ENCODE measurements around the gene NPR1. TPM values are rescaled to one million over a fixed set of nuclear protein-coding genes. Genes with fewer than 3 reads are reported as not detected.

NPR1 gene
- total RNA-seq, 1 experiment from 2014 or later = 16.5 TPM

DNA sequence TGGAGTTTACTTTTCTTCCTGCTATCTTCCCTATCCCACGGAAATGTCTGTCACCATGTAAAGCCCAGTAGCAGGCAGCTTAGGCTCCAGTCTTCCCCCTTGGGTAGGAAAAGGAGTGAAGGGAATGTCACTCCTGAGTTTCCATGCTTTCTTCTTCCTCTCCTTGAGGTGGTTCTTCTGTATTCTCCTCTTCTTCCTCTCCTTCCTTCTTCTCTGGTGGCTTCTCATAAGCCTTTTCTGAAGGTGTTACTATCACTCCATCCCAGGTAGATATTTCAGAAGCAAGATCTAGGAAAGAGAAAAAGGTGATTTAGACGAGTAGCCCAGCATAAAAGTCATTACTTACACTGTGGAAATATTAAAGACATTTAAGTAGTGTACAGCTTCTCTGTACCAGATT lies 16.2 kb upstream of the NPR1 start:
- no peaks in the 10 kb centered on the region for H3K27me3 Mint-ChIP-seq (ENCODE audit: low read depth)
- H3K4me3 Mint-ChIP-seq = no peak overlapping the region
- H3K9me3 Mint-ChIP-seq = no peaks in the 10 kb centered on the region
- H3K36me3 Mint-ChIP-seq = peaks cover 70% of the 10 kb centered on the region
- no peak for ATAC-seq
- POLR2A ChIA-PET = interaction anchor here (0.6 kb wide), 1 partner anchor 28 kb away, joined by 3 read pairs; the partner anchor contains the start of gene CHTOP
- TF ChIP-seq AR (CRISPR knock-in tag; IDR thresholded peaks at IDR 0.05) = no peak
- TF ChIP-seq RORB (CRISPR knock-in tag; IDR thresholded peaks at IDR 0.05) = no peak
- TF ChIP-seq IRF1 (CRISPR knock-in tag; IDR thresholded peaks at IDR 0.05) = no peak
- TF ChIP-seq ZBTB21 (CRISPR knock-in tag; IDR thresholded peaks at IDR 0.05; ENCODE audit: borderline replicate concordance) = no peak
- no peak for TF ChIP-seq NR1H2 (CRISPR knock-in tag; IDR thresholded peaks at IDR 0.05)
- no peak for TF ChIP-seq MLX (CRISPR knock-in tag; IDR thresholded peaks at IDR 0.05)
- no peak for TF ChIP-seq SMAD4 (CRISPR knock-in tag; IDR thresholded peaks at IDR 0.05)
- TF ChIP-seq FOXK1 (CRISPR knock-in tag; IDR thresholded peaks at IDR 0.05) = no peak
- TF ChIP-seq SMAD3 (CRISPR knock-in tag; IDR thresholded peaks at IDR 0.05; ENCODE audit: borderline replicate concordance) = no peak
- no peak for TF ChIP-seq ZBTB43 (CRISPR knock-in tag; IDR thresholded peaks at IDR 0.05)
- no peak for TF ChIP-seq ZNF532 (CRISPR knock-in tag; IDR thresholded peaks at IDR 0.05; ENCODE audit: borderline replicate concordance)
- TF ChIP-seq, protein P1, sequence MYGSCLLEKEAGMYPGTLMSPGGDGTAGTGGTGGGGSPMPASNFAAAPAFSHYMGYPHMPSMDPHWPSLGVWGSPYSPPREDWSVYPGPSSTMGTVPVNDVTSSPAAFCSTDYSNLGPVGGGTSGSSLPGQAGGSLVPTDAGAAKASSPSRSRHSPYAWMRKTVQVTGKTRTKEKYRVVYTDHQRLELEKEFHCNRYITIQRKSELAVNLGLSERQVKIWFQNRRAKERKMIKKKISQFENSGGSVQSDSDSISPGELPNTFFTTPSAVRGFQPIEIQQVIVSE (CRISPR knock-in tag; IDR thresholded peaks at IDR 0.05; ENCODE audit: borderline replicate concordance) = no peak
- DNase-seq (ENCODE audit: low spot score) = no peak
- peaks cover 8% of the 10 kb centered on the region for H3K4me1 Mint-ChIP-seq
- no peak overlapping the region for H3K27ac Mint-ChIP-seq
- CTCF ChIA-PET = no interaction called here

DNA sequence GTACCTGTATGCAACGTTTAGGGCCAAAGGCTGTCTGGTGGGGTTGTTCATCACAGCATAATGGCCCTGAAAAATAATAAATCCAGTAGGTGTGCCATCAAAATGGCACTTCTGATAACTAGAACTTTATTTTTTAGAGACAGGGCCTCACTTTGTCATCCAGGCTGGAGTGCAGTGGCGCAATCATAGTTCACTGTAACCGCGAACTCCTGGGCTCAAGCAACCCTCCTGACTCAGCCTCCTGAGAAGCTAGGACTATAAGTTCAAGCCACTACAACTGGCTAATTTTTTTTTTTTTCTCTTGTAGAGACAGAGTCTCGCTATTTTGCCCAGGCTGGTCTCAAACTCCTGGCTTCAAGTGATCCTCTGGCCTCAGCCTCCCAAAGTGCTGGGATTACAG lies 15.3 kb upstream of the NPR1 start:
- ChIA-PET CTCF (interaction anchor here (0.6 kb wide), 1 partner anchor 11 kb away, joined by 4 read pairs; no protein-coding TSS in a partner anchor), POLR2A (interaction anchor here (0.6 kb wide), 1 partner anchor 29 kb away, joined by 3 read pairs; the partner anchor contains the start of gene CHTOP)
- peaks cover 8% of the 10 kb centered on the region for H3K4me1 Mint-ChIP-seq
- H3K4me3 Mint-ChIP-seq = no peak overlapping the region
- H3K9me3 Mint-ChIP-seq = no peaks in the 10 kb centered on the region
- ATAC-seq = no peak
- no peaks in the 10 kb centered on the region for H3K27me3 Mint-ChIP-seq (ENCODE audit: low read depth)
- no peak overlapping the region for H3K27ac Mint-ChIP-seq
- DNase-seq (ENCODE audit: low spot score) = no peak
- H3K36me3 Mint-ChIP-seq = peaks cover 79% of the 10 kb centered on the region
- TF ChIP-seq, protein P2, sequence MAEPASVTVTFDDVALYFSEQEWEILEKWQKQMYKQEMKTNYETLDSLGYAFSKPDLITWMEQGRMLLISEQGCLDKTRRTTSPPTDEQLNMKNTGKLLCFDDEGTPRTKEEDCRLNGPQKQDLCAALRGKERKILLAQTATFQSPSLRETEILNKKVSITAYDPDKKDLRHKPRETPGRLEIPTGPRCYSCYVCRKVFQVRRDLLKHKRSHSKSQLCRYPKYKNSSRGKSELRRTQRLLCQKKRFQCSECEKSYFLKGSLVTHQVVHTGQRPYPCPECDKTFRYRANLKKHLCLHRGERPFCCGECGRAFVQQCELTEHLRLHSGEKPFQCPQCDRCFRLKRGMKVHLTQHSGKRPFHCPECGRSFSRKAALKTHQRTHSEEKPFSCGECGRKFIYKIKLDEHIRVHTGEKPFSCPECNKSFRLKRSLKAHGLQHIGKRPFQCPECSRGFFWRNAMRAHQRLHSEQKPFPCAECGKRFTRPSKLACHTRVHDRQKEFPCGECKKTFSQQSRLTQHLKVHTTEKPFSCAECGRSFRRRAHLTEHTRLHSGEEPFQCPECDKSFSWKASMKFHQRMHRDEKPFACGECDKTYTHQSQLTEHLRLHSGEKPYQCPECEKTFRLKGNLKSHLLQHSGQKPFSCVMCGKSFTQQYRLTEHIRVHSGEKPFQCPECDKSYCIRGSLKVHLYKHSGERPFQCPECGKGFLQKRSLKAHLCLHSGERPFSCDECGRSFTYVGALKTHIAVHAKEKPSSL (CRISPR knock-in tag; conservative IDR thresholded peaks at IDR 0.05) = no peak
- TF ChIP-seq ZBTB43 (CRISPR knock-in tag; IDR thresholded peaks at IDR 0.05) (no peak), KAT7 (CRISPR knock-in tag; IDR thresholded peaks at IDR 0.05; ENCODE audit: borderline replicate concordance) (no peak), NFYB (CRISPR knock-in tag; conservative IDR thresholded peaks at IDR 0.05; ENCODE audit: low read depth) (no peak), ZBTB21 (CRISPR knock-in tag; IDR thresholded peaks at IDR 0.05; ENCODE audit: borderline replicate concordance) (no peak), PREB (CRISPR knock-in tag; IDR thresholded peaks at IDR 0.05; ENCODE audit: borderline replicate concordance) (no peak)
- TF ChIP-seq, protein P3, sequence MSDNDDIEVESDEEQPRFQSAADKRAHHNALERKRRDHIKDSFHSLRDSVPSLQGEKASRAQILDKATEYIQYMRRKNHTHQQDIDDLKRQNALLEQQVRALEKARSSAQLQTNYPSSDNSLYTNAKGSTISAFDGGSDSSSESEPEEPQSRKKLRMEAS (CRISPR knock-in tag; IDR thresholded peaks at IDR 0.05) = no peak
